NCI-H82 treated with DMSO at 0.1 percent for 48 hours (cell line): ENCODE results near the gene RIOK1.
"Not testable (repeated sequence)": the region's sequence is repeated elsewhere in the genome, so short reads cannot be mapped to it uniquely, and the experiment has no call there.

Source experiments
- DNase-seq: peaks from one replicate; lab custom pipeline; 2025; ENCODE audit not compliant: unreplicated experiment; lab: John Stamatoyannopoulos, UW

Gene RIOK1

DNA sequence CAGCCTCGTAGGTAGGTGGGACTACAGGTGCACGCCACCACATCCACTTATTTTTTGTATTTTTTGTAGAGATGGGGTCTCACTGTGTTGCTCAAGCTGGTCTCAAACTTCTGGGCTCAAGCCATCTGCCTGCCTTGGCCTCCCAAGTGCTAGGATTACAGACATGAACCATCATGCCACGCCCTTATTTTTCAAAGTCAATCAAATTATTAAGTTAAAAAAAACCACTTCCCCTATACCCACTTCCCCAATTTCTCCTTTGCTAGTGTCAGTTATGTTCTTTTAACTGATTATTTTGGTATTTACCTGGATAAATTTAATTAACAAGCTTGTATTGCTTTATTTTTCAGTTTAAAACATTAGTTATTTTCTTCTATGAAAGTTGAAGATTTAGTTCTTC is 49.6 kb downstream of the RIOK1 start:
- DNase-seq = no peak

DNA sequence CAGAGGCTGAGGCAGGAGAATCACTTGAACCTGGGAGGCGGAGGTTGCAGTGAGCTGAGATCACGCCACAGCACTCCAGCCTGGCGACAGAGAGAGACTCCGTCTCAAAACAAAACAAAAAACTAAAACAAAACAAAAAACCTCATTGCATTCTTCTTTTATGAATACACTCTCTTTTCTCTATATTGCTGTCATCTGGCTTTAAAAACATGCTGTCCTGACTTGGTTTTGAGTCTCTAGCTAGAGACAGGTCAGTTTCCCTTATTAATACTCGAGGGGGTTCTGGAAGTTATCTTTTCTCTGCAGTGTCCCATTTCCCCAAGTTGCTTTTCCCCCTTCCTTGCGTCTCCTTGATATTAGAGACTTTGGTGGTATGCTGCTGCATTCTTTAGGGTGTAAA is 50.9 kb downstream of the RIOK1 start:
- DNase-seq = no peak

DNA sequence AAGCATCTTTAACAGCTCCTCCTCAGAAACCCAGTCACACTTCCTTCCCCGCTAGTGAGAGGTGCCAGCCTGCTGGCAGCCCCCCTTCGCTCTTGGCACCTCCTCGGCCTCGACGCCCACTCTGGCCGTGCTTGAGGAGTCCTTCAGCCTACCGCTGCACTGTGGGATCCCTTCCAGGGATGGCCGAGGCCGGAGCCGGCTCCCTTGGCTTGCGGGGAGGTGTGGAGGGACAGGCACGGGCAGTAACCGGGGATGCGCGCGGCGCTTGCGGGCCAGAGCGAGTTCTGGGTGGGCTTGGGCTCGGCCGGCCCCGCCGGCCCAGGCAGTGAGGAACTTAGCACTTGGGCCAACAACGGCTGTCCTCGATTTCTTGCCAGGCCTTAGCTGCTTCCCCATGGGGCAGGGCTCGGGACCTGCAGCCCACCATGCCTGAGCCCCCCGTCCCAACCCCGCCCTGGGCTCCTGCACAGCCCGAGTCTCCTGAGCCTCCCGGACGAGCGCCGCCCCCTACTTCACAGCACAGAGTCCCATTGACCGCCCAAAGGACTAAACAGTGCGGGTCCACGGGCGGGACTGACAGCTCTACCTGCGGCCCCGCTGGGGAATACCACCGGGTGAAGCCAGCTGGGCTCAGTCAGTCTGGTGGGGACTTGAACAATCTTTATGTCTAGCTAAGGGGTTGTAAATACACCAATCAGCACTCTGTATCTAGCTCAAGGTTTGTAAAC is 51.6 kb downstream of the RIOK1 start:
- DNase-seq = no peak

DNA sequence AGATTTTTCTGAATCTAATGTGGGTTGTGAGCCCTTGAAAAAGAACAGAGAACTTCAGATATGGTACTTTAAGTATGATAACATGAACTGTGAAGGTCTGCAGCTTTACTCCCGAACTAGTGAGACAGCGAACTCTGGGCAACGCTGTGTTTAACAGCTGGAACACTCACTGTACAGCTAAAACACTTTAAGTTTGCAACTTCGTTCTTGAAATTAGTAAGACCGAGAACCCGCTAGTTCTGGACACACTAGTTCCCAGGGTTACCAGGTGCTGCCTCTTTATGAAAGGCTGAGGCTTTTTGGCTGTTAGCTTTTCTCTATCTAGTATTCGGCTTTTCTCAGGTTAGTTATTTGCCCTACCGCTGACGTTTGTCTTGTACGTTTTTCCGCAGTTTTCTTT is 52.9 kb downstream of the RIOK1 start:
- DNase-seq = no peak

DNA sequence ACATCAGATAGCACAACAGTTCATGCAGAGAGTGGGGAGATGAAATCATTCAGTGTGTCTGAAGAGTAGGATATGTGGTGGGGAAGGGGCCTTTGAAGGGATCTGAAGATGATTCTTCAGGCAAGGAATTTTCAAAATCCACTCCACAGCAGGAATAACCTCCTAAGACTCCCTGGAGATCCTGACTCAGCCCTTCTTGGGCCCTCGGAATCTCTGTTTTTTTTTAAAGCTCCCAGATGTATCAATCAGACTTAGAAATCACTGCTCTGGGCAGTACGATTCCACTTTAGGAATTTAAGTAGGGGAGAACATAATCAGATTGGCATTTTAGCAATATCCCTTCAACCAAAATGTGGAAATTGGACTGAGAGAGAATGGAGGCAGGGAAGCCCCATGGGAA is 55.5 kb downstream of the RIOK1 start:
- DNase-seq = no peak

DNA sequence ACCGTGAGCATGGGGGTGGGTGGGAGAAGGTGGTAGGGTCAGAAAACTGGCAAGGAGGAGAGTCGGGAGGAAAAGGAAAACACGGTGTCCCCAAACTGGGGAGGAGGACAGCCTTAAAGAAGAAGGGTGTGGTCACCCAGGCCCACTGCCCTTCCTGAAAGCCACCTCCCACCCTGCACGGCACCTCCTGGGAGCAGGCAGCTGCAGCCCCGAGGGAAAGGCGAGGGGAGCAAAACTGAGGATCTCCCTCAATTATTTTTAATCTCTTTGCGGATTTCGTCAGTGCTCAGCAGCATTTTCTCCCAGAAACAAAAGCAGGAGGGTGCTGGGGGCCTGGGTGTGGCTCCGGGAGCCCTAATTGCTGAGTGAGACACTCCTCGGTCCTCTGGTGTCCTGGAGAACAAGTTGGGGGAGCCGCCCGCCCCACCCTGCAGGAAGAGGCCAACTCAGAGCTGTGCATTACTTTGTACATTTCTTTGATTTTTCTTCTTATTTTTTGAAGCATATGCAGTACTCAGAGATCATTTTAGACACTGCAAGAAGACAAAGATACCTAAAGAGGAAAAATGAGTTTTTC is 56.4 kb downstream of the RIOK1 start:
- no peak for DNase-seq

DNA sequence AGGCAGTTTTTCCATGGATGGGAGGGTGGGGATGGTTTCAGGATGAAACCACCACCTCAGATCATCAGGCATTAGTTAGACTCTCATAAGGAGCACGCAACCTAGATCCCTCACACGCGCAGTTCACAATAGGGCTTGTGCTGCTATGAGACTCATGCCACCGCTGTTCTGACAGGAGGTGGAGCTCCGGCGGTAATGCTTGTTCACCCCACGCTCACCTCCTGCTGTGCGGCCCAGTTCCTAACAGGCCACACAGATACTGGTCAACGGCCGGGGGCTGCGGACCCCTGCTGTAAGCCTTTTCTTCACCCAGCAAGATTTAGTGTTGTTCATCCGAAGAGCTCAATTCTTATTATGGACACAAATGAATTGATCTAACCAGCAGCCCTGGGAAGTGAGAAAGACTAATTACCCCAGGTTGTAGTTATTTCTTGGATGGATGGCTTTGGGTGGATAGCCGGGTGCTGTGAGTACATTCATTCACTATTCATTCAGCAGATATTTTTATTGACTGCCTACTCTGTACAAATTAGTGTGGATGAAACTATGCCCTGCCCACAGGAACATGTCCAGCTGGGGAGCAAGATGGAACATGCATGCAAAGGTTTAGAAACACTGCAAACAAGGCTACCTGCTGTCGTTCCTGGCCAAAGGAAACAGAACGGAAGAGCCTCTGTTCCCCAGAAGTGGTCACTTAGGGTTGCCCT is 57.2 kb downstream of the RIOK1 start:
- DNase-seq = no peak

DNA sequence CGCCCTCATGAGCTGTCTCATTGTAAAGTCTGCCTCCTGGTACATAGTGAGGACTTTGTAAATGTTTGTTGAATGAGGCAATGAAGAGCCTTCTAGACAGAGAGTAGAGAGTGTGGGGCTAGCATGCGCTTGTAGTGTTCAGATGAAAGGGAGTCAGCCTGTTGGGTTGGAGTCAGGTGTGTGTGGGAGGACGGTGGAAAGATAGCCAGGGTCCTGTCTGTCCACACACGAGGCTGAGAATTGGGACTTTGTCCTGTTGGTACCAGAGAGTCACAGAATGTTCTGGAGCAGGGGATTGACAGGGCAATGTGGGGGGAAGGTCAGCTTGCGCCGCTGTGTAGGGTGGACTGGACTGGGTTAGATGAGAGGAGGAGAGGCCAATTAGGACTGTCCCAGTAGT is 58.6 kb downstream of the RIOK1 start:
- DNase-seq = no peak

DNA sequence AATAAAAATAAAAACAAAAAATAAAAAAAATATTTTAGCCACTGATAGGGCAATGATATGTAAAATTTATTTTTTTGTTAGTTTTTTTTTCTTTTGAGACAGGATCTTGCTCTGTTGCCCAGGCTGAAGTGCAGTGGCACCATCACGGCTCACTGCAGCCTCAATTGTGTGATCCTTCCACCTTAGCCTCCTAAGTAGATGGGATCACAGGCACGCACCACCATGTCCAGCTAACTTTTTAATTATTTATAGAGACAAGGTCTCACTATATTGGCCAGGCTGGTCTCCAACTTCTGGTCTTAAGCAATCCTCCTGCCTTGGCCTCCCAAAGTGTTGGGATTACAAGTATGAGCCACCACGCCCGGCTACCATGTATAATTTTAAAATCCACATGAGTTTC is 59.4 kb downstream of the RIOK1 start:
- DNase-seq = no peak

DNA sequence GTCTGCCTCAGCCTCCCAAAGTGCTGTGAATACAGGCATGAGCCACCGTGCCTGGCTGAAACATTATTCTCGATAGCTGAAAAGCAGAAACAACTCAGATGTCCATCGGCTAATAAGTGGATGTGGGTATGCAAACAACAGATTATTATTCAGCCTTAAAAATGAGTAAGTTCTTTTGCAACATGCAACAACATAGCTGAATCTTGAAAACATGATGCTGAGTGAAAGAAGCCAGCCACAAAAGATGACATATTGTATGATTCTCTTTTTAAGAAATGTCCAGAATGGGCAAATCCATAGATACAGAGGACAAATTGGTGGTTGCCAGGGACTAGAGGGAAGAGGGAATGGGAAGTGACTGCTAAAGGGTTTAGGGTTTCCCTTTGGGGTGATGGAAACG is 61.7 kb downstream of the RIOK1 start:
- DNase-seq = no peak

DNA sequence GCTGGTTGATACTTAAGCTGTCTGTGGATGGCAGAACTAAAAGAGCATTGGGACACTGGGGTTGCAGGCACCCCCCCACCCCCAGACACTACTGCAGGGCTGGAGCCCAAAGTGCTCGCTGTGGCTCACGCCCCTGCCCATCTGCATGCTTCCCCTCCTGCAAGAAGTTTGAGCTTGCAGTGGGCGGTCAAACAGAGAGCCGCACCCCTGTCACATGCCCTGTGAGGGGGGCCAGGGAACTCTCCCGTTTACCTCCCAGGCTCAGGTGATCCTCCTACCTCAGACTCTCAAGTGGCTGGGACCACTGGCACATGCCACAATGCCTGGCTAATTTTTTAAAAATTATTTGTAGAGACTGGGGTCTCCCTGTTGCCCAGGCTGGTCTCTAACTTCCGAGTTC is 63.3 kb downstream of the RIOK1 start:
- DNase-seq = no peak

DNA sequence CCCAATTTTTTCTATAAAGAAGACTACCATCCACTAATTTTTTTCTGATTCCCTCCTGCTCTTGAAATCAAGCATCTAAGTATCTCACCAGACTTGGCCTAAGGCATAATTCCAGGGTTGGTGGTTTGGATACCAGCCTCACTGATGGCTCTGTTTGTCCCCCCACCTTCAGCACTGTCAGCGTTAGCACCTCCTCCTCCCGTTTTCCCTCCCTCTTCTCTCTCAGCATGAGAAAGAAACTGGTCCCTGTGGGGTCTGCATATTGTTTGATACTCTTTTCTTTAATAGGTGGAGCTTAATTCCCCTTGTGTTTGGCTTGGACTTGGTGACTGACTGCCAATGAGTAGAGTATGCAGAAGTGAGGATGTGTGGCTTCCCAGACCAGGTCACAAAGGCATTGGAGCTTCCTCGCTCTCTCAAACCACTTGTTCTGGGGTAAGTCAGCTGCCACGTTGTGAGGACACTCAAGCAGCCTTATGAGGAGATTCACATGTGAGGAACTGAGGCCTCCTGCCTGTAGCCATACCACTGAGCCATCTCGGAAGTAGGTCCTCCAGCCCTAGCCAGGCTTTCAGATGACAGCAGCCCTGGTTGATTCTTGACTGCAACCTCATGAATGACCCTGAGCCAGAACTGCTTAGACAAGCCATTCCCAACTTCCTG is 65.2 kb downstream of the RIOK1 start:
- no peak for DNase-seq

DNA sequence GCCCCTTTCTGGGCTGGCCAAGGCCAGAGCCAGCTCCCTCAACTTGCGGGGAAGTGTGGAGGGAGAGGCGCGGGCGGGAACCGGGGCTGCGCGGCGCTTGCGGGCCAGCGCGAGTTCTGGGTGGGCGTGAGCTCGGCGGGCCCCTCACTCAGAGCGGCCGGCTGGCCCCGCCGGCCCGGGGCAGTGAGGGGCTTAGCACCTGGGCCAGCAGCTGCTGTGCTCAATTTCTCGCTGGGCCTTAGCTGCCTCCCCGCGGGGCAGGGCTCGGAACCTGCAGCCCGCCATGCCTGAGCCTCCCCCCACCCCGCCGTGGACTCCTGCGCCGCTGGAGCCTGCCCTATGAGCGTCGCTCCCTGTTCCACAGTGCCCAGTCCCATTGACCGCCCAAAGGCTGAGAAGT is 66.7 kb downstream of the RIOK1 start:
- not testable (repeated sequence) for DNase-seq

DNA sequence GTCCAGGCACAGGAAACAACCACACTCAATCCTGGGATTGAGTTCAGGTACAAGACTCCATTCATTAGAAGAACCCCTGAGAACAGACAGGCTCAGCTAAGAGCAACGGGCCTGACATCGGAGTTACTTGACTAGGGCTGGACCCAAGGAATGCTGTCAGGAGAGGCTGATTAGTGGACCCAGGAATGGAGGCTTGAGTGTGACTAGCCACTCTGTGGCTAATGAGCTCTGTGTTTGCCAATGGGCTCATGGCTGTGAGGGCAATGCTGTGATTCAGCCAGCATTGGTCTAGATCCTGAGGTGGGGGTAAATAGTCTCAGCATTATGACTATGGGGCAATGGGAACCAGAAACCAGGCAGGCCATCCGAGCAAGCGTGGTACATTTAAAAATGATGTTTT is 71.8 kb downstream of the RIOK1 start:
- no peak for DNase-seq

DNA sequence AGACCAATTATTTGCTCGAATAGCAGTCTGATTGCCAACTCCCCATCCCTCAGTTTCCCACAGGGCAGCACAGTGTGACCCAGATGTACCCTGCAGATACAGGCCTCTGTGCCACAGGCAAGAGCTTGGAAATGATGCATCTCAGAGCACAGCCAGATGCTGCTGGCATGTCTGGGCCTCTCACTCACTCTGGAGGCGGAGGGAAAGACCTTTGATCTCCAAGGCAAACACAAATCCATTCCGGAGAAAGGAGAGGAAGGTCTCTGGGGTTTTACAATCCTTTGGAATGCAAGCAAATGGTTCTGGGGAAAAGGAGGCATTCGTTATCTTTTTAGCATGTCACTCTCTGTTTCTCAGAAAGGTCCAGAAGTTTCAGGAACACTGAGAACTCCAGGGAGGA is 74.2 kb downstream of the RIOK1 start:
- DNase-seq = no peak

DNA sequence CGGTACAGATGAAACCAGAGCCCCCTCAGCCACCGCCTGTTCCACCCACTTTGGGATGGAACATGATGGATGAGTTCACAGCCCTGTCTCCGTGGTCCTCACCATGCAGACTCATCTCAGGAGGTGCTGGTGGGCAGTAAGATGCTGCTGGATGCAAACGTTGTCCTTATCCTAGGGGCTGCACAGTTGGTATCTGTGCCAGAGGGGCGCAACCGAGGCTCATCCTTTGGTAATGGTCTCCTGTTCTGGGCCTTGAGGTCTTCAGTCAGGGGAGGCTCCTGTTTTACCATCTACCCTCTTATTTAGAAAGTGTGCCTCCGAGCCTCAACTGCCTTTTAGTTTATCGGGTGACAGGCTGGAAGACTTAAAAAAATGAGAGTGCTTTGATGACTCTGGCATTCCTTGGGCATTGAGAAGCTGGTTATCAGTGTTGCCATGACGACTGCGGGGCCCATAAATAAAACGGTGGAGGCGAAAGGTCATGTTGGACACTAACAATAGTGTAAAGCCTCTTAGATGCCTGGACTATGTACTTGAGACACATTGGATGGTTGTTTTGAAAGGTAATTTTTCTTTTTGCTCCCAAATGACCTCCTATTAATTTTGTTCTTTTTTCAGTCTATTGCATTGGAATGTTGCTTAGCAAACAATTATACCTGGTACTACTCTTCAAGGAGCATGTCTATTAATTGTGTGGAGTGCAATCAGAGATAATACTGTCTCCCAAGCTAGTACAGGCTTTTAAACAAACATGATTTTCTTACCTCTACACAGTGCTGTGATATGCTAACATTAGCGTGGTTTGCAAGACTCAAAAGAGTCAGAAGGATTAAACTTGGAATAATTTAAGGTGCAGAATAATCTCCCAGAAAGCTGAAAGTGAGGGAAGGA is 77.6 kb downstream of the RIOK1 start:
- DNase-seq = no peak
